Cardiac fibroblast (primary cell): ENCODE results near the gene BLM.
A peak's percentile ranks its signal among the peaks of the same experiment; 100 is the strongest.

Experiments
- DNase-seq, 2 donors: peaks; one replicate each; pipeline versions ENCODE4 v3.0.0 to v3.0.0-alpha.2; 2010; ENCODE audit warnings: low read depth in 2 of 2
- H3K4me3 ChIP-seq, 2 donors: replicated peaks in 1 of 2; 1 replicate in 1 of 2; 2 replicates in 1 of 2; pipeline ENCODE4 v1.5.1; 2011; ENCODE audit warnings: low read depth in 2 of 2, low read length in 2 of 2, mild to moderate bottlenecking in 2 of 2, moderate library complexity in 1 of 2
- TF ChIP-seq, protein P1 (sequence below): IDR thresholded peaks from one replicate; pipeline ENCODE4 v1.5.1; 2011; ENCODE audit warnings: low read depth, mild to moderate bottlenecking, low read length, inconsistent platforms

BLM gene

GRCh38 chr15:90799639-90800170 lies 82.6 kb downstream of the BLM start:
- no peak overlapping the region for H3K4me3 ChIP-seq
- TF ChIP-seq, protein P1, sequence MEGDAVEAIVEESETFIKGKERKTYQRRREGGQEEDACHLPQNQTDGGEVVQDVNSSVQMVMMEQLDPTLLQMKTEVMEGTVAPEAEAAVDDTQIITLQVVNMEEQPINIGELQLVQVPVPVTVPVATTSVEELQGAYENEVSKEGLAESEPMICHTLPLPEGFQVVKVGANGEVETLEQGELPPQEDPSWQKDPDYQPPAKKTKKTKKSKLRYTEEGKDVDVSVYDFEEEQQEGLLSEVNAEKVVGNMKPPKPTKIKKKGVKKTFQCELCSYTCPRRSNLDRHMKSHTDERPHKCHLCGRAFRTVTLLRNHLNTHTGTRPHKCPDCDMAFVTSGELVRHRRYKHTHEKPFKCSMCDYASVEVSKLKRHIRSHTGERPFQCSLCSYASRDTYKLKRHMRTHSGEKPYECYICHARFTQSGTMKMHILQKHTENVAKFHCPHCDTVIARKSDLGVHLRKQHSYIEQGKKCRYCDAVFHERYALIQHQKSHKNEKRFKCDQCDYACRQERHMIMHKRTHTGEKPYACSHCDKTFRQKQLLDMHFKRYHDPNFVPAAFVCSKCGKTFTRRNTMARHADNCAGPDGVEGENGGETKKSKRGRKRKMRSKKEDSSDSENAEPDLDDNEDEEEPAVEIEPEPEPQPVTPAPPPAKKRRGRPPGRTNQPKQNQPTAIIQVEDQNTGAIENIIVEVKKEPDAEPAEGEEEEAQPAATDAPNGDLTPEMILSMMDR = no peak
- no peak for DNase-seq

DNA sequence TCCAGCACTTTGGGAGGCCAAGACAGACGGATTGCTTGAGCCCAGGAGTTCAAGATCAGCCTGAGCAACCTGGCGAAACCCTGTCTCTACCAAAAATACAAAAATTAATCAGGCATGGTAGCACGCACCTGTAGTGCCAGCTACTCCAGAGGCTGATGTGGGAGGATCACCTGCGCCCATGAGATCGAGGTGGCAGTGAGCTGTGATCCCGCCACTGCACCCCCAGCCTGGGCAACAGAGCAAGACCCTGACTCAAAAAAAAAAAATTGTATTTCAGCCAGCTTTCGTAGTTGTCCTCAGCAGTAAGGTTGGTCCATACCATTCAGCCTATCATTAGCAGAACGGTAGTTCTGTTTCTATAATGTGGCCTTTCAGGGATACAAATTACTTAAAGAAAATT lies 84.7 kb downstream of the BLM start:
- no peak overlapping the region for H3K4me3 ChIP-seq
- TF ChIP-seq, protein P1 = no peak
- DNase-seq = no peak

DNA sequence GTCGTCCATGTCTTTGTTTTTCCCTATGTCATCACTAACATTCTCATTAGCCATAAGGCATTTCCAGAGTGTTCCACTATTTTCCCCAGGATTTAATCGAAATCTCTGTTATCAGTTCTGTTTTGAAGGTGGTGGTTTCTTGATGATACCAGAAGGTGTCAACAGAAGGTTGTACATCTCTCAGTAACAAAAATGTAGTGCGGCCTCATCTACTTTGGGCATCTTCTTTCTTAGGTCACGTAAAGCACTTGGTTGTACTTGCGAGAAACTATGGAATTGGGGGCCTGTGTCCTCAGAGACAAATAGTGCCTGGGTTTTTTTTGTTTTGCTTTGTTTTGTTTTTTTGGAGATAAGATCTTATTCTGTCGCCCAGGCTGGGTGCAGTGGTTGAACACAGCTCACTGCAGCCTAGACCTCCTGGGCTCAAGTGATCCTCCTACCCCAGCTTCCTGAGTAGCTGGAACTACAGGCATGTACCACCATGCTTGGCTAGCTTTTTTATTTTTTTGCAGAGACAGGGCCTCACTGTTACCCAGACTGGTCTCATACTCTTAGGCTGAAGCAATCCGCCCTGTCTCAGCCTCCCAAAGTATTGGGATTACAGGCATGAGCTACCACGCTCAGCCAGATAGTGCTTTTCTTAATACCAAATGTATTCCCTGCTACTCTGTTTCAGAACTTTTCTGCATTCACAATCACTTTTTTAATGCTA lies 90.1 kb downstream of the BLM start:
- TF ChIP-seq, protein P1 = no peak
- DNase-seq = peak in 1 of 2 donors; percentile 10
- H3K4me3 ChIP-seq = no peak overlapping the region

GRCh38 chr15:90807786-90808086 lies 90.6 kb downstream of the BLM start:
- no peak for DNase-seq
- TF ChIP-seq, protein P1 = no peak
- H3K4me3 ChIP-seq = no peak overlapping the region

DNA sequence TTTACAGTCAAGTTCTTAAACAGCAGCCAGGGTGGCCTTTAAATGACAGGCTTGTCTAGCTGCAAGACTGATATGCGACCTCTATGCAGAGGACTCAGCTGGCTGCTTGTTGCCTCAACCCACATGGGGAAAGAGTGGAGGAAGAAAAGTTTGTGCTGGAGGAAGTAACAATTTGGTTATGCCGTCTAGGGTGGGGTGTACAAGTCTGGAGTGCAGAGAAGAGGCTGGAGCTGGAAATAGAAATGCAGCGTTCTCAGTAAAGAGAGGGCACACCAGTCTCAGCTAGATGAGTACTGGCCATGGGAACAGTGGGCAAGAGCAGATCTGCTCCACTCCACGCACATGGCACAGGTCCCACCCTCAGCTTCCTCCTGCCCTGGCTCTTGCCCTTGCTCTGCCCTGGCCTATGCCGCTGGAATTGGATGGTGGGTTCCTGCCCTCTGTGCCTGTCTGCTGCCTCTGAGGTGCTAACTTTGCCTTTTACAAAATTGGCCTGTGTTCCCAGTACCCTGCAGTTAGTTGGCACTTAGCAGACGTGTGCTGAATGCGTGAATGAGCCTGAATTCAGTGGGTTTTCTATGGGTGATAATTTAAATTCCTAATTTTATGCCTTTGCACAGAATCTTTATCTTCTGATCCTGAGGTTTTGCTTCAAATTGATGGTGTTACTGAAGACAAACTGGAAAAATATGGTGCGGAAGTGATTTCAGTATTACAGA lies 91.5 kb downstream of the BLM start:
- TF ChIP-seq, protein P1 = no peak
- H3K4me3 ChIP-seq = no peak overlapping the region
- DNase-seq = no peak

GRCh38 chr15:90809536-90809935 lies 92.4 kb downstream of the BLM start:
- no peak overlapping the region for H3K4me3 ChIP-seq
- TF ChIP-seq, protein P1 = no peak
- DNase-seq = no peak
